Measurements from ENCODE around the gene HRH3.

HRH3 gene

DNA sequence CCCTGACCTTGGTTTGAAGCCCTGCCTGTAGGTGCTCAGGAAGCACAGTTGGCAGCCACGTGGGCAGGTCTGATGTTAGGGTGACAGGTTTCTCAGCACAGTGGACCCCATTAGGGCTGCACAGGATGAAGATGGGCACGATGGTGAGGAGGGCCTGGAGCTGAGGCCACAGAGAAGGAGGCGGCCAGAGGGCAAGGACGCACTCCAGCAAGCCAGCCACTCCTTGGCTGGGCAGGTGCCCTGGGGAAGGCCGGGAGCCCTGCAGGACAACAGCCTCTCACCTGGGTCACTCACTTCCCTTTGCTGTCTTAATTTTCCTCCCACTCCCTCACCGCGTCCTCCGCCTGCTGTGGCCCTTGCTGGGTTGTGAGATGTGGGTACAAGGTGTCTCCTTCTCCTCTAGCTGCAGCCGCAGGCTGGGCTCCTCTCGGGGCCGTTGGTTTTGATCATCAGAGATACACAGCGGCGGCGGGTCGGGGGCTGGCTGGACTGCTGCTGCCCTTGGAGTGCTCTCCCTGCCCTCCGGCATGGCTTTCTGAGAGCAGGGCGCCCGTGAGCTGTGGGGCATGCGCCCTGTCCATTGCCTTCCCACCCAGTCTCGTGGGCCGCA lies 23.9 kb upstream of the HRH3 start:
- DNase-seq: no peak

DNA sequence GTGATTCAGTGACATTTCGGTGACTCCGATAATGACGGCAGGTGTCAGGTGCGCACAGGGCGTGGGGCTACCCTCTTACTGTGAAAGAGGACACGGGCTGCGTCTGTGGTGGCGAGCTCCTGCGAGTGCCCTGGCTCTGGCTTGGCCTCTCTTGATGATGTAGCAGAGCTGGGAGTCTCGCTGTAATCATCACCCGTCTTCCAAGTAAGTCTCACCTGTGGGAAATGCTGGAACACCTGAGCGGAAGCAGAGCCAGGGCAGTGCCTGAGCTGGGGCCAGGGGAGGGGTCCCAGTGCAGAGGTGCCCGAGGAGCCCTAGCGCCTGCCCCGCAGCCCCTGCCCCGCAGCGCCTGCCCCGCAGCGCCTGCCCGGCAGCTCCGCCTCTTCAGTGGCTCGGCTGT lies 23.0 kb upstream of the HRH3 start:
- no peak for DNase-seq

DNA sequence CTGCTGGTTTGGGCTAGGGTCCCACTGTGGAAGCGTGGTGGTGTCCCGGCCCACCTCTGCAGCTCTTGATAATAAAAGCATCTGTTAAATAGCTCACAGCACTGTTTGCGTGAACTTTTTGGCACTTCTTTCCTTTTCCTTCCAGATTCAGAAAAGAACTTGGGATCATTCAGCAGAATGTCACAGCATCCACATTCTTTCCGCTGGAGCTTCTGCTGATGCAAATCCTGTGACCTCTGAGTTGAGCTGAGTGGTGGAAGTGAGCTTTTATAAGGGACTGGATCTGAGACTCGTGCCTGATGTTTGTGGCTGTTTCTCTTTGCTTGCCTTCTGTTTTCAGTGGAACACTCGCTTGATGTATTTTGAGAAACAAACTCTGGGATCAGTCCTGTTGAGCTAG lies 22.1 kb upstream of the HRH3 start:
- no peak for DNase-seq

DNA sequence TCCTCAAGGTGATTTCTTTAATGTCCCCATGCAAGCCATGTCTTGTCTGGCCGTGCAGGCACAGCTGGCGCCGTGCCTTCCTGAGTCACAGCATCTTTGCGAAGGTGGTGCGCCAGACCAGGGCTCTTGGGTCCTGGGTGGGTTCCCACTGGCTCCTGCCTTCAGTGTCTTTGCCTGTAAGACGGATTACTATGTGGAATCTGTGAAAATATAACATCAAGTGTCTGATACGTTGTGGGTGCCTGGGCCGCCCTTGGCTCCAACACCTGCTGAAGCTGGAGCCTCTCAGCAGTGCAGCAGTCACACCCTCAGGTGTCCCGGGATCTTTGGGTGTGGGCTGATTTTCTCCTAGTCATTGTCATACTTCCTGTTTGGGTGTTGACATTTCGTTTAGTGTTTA lies 21.4 kb upstream of the HRH3 start:
- no peak for DNase-seq

DNA sequence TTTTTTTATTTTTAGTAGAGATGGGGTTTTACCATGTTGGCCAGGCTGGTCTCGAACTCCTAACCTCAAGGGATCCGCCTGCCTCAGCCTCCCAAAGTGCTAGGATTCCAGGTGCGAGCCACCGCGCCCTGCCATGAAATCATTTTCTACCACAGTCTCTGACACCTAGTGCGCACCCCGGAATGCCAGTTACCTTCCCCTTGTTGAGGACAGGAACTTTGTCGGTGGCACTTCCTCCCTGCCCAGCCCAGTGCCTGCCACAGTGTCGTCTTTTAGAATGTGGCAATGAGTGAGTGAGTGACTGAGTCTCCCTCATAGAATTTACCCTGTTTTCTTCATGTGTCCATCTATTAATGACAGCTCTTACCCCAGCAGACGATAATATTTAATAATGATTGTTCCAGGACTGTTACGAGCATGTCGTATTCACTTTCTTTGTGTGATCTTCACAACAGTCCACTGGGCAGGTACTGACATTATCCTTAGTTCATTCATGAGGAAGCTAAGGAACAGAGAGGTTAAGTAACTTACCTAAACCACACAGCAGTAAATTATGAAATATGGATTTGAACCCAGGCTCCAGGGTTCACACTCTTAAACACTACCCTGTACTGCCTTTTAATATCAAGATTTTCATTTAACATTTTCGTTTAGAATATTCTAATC lies 20.1 kb upstream of the HRH3 start:
- no peak for DNase-seq

DNA sequence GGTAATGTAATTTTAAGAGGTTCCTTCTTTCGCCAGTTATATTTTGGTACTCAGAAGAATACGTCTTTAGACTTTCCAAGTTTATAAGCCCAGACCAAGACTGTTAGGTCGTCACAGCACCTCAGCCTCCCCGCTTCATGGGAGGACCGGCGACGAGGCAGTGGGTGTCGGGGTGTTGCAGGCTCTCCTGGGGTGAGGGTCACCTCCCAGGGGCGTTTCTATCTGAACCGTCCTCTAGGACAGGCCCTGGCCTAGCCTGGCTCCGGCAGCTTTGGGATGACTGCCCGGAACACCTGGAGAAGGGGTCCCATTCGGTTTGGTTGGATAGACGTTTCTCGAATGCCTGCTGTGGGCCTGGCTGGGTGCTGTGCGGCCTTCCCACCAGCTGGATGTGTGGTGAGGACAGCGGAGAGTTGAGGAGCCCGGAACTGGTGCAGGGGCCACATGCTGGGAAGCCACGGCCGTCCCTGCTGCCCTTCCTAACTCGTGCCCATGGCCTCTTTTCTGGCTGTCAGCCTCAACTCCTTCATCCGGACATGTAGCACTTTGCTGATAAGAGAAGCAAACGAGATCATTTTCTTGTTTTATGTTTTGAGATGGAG lies 19.3 kb upstream of the HRH3 start:
- no peak for DNase-seq

DNA sequence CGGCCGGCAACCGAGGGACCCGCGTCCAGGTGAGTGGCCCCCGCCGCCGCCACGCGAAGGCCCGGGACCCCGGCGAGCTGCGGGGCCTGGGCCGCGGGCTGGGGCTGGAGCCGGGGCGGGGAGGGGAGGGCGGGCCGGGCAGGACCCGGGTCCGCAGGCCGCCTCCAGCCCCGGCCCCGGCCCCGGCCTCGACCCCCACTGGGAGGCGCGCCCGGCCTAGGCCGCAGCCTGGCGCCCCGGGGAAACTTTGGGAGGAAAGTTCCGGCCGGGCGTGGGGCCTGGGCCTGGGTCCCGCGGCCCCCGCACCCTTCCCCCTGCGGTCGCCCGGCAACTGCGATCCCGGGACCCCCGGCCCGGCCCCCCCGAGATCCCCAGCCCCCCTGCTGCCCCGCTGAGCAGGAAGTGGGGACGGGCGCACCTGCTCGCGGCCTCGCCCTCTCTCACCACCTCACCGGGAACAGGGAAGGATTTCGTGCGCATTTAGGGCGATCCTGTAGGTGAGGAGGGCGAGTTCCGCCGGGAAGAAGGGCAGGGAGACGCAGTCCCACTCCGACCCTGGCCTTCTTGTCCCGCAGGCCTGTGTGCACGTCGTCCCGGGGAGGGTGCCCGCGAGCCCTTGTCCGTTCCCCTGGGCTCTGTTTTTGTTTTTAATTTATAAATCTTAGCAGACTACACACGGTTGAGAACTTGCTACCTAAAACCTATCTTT lies 18.6 kb upstream of the HRH3 start:
- no peak for DNase-seq

DNA sequence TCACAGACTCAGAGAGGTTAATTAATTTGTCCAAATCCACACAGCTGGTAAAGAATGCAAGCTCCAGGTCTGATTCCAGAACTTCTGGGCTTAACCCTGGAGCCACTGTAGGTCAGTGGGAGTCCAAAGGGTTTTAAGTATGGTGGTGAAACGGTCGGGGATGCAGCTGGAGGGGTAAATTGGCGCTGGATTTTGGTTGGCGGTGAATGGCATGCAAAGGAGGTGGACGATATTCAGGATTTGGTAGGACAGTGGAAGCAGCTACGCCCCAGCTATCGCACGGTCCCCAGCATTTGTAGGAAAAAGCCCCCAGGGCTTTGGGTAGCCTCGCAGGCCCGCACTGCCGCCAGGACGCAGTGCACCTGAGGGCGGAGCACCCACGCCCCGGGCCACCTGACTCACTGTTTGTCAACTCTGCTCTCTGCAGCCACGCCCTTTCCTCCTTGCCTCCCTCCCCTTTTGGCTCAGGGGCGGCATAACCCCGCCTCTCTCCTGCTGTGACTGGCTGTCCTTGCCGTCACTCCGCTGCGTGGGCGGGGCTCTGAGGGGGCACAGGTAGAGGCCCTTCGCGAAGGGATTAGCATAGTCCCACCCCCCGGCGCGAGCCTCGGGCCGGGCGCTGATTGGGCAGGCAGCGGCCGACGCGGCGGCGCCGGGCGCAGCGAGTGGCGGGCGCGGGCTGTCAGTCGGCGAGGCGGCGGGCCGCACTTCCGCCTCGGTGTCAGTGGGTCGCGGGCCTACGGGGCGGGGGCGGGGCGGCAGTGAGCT lies 17.9 kb upstream of the HRH3 start, which contains the start of gene OSBPL2:
Gene OSBPL2, plus strand, starts transcription at position 721 of the 768 bp plus-strand sequence. CDS start 17,664 bp downstream, outside the sequence.
- peak; percentile 91 for DNase-seq

DNA sequence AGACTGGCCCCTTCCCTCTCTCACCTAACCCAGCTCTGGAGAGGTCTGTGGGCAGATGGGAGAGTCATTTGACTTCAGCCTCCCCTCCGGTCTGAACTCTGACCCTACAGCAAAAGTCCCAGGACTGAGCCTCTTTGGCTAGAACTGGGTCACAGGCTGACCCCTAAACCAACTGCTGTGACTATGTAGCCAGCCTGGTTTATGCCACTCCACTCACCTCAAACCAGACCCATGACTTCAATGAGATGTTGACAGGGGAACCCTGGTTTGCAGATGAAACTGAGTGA lies 17.4 kb upstream of the HRH3 start:
- DNase-seq: no peak

DNA sequence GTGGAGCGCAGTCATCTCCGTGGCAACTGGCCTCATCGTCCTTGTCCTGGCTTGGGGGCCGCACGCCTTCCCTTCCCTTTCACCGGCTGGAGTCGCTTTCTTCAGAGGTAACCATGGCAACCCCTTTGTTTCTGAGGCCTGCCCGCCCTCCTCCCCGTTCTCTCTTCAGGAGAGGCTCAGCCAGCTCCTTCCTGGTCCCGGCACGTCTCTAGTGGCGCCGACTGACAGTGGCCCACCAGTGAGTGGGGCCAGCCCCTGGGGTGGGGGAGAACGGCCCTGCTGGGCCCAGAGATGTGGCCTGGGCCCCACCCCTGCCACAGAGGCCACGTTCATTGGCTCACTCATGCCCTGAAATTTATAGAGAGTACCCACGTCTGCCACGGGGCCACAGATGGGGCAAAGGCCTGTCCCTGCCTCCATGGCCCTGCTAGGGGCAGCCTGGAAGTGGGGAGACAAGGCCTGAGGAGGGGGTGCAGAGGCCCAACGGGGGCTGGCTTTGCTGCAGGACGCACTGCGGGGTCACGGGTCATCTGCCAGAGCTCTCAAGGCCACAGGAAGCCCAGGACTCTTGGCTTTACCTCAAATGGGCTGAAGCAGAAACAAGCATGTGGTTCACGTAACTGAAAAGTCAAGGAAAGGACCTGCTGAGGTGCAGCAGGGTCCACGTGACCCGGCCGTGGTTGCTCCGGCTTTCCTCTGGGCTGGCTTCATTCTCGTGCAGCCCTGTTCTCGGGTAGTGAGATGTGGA lies 16.9 kb upstream of the HRH3 start:
- DNase-seq: peak; percentile 13

DNA sequence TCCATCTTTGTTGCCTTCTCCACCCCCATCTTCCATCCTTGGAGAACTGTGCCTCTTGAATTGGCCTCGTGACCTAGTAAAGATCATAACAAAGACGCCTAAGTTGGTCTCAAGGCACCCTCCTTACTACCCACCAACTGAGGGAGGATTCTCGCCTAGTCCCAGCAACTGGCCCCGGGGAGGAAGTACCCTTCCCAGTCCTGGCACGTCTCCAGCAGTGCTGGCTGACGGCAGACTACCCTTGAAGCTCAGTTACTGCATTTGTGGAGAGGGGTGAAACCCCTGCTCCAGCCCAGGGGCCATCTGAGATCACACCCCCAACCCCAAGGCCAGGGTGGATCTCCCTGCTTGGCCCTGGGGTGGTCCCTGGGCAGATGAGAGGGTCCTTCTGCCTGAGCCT lies 16.1 kb upstream of the HRH3 start:
- DNase-seq: no peak

DNA sequence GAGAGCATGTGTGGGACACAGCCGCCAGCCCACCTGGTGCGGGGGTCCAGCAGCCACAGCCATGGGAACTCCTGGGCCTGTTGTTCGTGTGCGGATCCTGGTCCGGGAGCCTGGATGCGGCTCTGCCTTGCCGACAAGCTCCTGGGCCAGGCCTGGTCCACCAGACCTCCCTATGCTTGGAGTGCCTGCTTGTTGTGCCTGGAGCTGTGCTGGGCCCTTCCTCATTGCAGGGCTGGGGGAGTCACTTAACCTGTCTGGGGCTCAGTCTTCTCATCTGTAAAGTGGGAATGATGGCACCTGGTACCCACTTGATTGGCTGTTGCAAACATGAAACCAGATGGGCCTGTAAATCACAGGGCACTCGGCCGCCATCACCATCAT lies 15.7 kb upstream of the HRH3 start:
- no peak for DNase-seq

DNA sequence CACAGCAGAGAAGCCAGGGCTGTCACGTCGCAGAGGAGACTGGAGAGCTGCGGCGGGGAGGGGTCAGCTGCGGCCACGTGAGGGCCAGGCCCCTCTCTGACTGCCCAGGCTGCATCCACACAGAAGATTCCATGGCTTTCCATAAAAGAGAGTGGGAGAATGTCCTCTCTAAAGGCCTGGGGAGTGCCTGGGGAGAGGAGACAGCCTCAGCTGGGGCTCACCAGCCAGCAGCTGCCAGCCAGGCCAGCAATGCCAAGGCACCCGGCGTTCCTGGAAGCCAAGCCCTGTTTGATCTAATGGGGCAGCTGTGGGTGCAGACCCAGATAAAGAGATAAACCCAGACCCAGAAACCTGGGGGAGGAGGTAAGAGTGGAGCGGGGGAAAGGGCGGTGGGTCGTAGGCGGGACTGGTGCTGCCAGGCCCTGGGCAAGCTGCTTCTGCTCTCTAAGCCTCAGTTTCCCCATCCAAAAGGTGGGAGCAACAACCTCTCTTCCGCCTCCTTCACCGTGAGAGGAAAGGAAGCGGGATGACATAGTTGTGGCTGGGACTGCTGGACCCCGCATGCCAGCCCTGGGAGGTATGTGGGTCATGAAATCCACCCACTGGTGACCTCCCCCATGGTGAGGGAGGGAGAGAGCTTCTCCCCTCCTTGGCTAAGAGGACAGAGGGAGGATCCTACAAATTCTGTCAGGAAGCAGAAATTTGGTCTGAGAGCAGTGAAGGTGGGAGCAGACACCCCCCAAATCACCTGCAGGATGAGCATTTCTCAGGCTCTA lies 15.1 kb upstream of the HRH3 start:
- DNase-seq: no peak

DNA sequence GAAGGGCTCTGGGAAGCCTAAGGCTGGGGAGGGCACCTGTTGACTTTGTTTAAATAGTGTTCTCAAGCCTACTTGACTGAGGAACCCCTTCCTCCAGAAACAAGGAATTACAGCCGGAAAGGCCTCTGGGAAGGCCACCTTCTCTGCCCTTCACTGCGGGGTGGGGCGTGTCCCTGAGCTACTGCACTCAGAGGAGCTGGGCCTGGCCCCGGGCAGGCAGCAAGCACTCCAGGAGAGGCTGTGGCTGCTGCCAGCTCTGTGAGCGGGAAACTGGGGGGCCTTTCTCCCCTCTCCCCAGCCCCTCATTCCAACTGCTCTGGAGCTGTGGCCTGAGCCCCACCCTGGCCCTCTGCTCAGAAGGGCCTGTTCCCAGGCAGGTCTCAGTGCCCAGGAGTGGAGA lies 14.3 kb upstream of the HRH3 start:
- DNase-seq: no peak

DNA sequence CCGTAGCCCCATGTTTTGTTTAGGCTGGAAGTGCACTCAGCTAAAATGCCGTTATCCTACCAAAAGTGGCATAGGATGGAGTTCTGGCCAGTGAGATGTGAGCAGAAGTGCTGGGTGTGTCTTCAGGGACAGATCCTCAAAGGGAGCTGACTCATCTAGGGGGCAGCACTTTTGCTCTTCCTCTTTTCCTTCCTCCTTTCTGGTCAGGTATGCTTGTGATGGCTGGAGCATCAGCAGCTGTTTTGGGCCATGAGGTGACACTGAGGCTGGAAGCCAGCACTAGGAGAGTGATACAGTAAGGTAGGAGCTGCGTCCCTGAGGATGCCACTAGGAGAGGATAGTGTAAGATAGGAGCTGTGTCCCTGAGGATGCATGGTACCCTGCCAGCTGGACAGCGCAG lies 13.6 kb upstream of the HRH3 start:
- DNase-seq: no peak

DNA sequence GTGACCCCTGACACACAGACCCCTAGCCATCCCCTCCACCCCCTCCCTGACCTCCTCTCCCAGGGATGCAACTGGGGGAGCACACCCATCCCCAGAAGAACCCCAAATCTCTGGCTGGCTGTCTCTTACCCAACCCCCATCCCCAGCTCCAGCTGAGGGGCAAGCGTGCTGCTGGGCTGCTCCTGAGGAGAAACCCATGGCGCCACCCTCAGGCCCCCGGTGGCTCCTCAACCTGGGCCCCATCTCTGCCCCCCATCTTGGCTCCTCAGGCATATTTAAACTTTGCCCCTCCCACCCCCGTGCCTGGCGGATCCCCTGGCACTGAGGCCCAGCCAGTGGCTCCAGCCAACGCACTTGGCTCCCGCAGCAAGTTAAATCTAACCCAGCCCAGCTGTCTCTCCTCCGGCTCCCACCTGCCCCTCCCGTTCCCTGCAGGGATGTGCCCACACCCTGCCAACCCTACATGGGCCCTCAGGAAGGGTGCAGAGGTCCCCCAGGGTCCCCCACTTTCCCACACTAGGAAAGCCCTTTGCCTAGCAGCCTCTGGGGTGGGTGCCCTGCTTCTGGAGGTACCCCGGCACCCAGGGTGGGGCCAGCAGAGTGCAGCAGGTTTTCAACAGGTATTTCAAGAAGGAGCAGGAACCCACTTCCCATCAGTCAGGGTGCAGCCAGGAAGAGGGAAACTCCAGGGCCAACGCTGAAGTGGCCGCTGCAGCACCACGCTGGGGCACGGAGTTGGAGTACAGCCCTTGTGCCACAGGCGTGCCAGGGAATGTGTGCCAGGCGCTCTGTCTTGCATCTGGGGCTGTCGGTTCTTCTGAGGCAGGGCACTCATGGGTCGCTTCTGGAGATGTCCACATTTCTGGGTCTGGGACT lies 12.9 kb upstream of the HRH3 start:
- no peak for DNase-seq

DNA sequence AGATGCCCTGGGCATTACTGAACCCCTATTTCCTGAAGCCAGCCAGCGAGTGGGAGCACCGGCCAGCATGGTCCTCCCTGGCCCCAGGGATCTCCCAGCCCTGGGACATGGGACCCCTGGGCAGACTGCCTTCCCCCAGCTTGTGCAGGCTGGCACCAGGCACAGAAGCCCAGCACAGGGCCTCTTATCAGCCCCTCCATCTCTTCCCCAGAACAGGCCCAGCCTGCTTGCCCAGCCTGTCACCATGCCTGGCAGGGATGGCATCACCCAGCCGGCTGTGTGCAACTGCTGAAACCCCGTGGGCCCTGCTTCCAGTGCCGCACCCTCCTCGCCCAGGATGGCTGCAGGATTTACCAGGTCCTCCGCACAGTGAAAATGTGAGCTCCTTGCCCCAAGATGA lies 12.1 kb upstream of the HRH3 start:
- DNase-seq: no peak

DNA sequence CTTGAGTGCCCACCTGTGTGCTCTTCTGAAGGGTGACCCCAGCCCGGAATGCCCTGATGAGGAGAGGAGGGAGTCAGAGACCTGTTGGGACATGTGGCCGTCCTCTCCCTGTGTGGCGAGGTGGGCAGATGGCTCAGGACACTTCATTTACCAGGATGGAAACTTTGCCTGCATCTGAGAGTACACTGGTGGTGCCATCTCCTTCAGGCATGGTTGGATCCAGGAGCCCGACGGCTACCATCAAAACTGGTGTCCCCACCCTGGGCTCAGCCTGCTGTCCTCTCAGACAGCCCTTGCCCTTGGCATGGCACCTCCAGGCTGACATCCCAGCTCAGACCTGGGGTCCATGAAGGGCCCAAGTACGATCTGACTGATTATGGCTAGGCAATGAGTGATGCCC lies 11.2 kb upstream of the HRH3 start:
- DNase-seq: no peak

DNA sequence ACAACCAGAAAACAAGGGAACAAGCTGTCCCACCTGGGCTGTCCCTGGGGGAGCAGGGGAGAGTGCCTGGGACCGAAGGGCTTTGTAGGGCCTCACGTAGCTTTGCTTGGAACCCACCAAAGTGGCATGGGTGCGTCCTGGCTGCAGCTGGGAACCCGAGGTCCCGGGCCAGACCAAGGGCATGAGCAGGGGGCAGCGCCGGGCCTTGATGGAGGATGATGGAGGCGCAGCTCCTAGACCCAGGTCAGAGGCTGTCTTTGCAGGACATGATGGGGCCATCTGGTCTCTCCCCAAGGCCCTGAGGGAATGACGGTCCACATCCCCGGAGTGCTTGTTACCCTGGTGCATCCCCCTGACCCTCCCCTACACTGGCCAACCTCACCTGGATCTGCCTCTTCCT lies 10.6 kb upstream of the HRH3 start:
- DNase-seq: no peak

DNA sequence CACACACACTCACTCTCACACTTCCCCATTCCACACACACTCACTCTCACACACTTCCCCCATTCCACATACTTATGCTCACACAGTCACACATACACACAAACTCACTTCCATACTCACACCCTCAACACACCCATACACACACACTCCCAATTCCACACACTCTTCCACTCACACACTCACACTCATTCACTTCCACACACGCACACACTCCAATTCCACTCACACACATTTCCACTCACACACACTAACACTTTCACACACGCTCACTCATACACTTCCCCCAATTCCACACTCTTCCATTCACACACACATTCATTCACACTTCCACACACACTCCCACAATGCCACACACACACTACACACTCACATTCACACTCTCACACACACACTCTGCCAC lies 10.2 kb upstream of the HRH3 start:
- no peak for DNase-seq

DNA sequence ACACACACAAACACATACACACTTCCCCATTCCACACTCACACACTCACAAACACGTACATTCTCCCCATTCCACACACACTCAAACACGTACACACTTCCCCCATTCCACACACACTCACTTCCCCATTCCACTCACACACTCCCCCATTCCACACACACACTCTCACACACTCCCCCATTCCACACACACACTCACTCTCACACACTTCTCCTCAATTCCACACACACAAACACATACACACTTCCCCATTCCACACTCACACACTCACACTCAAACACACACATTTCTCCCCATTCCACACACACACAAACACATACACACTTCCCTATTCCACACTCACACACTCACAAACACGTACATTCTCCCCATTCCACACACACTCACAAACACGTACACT lies 9.6 kb upstream of the HRH3 start:
- no peak for DNase-seq

Data from NCI-H748 treated with DMSO at 0.1 percent for 48 hours (cell line).